Heart left ventricle (tissue), 16 donors: Measurements from ENCODE around the gene CRYZL1. TPM values are rescaled to one million over a fixed set of nuclear protein-coding genes. Genes with fewer than 3 reads are reported as not detected.
A peak's percentile ranks its signal among the peaks of the same experiment; 100 is the strongest.

Experiments
- ATAC-seq, 4 donors: fragments of 200-7000 bp; cut with Tn5 transposase; one replicate each; pipeline ENCODE4 v1.9.1; 2020 to 2022; ENCODE audit warnings: moderate library complexity in 4 of 4, mild to moderate bottlenecking in 3 of 4, moderate number of reproducible peaks in 1 of 4
- DNase-seq, 5 donors: peaks; one replicate each; pipeline ENCODE4 v3.0.0-alpha.2; 2020
- H3K27ac ChIP-seq, 12 donors: fragments of 200-600 bp; sonication (generic) in 4 of 12; one replicate each; pipeline versions ENCODE4 v1.5.0 to v1.8.0; 2016 to 2022; ENCODE audit warnings: mild to moderate bottlenecking in 2 of 12
- H3K27me3 ChIP-seq, 9 donors: fragments of 200-600 bp; sonication (generic) in 2 of 9; one replicate each; pipeline versions ENCODE4 v1.5.1 to v1.8.0; 2016 to 2022; ENCODE audit warnings: mild to moderate bottlenecking in 3 of 9
- H3K36me3 ChIP-seq, 9 donors: fragments of 200-600 bp; sonication (generic) in 2 of 9; one replicate each; pipeline versions ENCODE4 v1.5.0 to v1.8.0; 2018 to 2022; ENCODE audit warnings: mild to moderate bottlenecking in 2 of 9
- H3K4me1 ChIP-seq, 12 donors: fragments of 200-600 bp; sonication (generic) in 4 of 12; one replicate each; pipeline versions ENCODE4 v1.5.0 to v1.8.0; 2016 to 2022; ENCODE audit warnings: mild to moderate bottlenecking in 3 of 12
- H3K4me3 ChIP-seq, 12 donors: fragments of 200-600 bp; sonication (generic) in 4 of 12; one replicate each; pipeline versions ENCODE4 v1.5.0 to v1.8.0; 2017 to 2022; ENCODE audit warnings: mild to moderate bottlenecking in 9 of 12, moderate library complexity in 4 of 12
- H3K9me3 ChIP-seq, 12 donors: fragments of 200-600 bp; sonication (generic) in 4 of 12; one replicate each; pipeline versions ENCODE4 v1.5.0 to v1.8.0; 2016 to 2022; ENCODE audit warnings: mild to moderate bottlenecking in 1 of 12
- POLR2A ChIP-seq, 2 donors: fragments of 450-650 bp; IDR thresholded peaks; one replicate each; pipeline ENCODE4 v1.6.1; 2017; ENCODE audit warnings: antibody characterized with exemption in 2 of 2, mild to moderate bottlenecking in 2 of 2, moderate library complexity in 2 of 2
- WGBS, 4 donors: extraction: QIAGEN DNeasy Blood & Tissue Kit in 2 of 4; methylation state at CpG; one replicate each; pipeline versions ENCODE4 v1.1.5 to v1.1.7; 2013 to 2018; 5-methylcytosine and 5-hydroxymethylcytosine counted together
- intact Hi-C, 10 donors: fragments of 100-400 bp; cut with DNase I; formaldehyde crosslinking; loops; one replicate each; pipeline versions ENCODE4 v1.11.1 to v1.14.2; 2022
- polyA plus RNA-seq, 2 donors: library from polyadenylated mRNA; stranded (reverse); fragments of 200-250 nt; gene quantifications; one replicate each; pipeline ENCODE4 v1.2.3, GENCODE V29; 2013
- total RNA-seq, 9 donors: library from RNA; depleted of rRNA in 2 of 9; stranded (reverse); fragments of >200 nt in 2 of 9; fragmentation: NEBNext Ultra II Directional in 3 of 9; extraction: Animal tissue kit (Norgen Biotek cat#: 25700) in 3 of 9; gene quantifications; one replicate each; pipeline versions ENCODE4 v1.1.0 to v1.2.4, GENCODE V29; 2016 to 2023
- TF ChIP-seq, protein P1 (sequence below), 12 donors: fragments of 200-600 bp; sonication (generic) in 4 of 12; IDR thresholded peaks; one replicate each; pipeline versions ENCODE4 v1.5.0 to v1.8.0; 2018 to 2022; ENCODE audit warnings: antibody characterized with exemption in 12 of 12, mild to moderate bottlenecking in 5 of 12
- donor health status: ischemic (EF 13 %, LVEDD 7.1; RV severe dilation, severe dysfunction).
- donor health status: healthy with polysubstance abuse.
- donor health status: DM: no; HTN: yes; CAD: no.
- donor health status: DM: no; HTN: no; CAD: no.
- donor health status: ischemic (EF 25% LVEDD 6.9; RV normal size, moderate dysfunction).
- donor health status: ischemic (EF 25% LVEDD 5.7; RV mildly dilated, moderate dysfunction).
- donor health status: healthy.
- donor health status: DM: yes; HTN: yes; CAD: no.
- donor health status: ischemic (EF 35%, LVEDD 5.7; RV mildly dilated, moderate dysfunction).
- donor health status: nonischemic (EF 11% LVEDD 7.7; RV severe dilation, severe dysfunction).
- donor health status: DM: yes; HTN: yes; CAD: no.
- donor health status: PGD.
- donor health status: ischemic (EF 29% LVEDD 5.4; RV normal size, mild dysfunction).
- donor health status: nonischemic (EF 23%, LVEDD 6.1; RV moderate dilation, normal function).

CRYZL1 gene
- total and polyA plus RNA-seq, 11 donors, result 15.2 to 33.8 (median 25.1) TPM

- DNase-seq, result no peak
- TF ChIP-seq POLR2A (IDR thresholded peaks at IDR 0.05), result no peak
- TF ChIP-seq, protein P1, sequence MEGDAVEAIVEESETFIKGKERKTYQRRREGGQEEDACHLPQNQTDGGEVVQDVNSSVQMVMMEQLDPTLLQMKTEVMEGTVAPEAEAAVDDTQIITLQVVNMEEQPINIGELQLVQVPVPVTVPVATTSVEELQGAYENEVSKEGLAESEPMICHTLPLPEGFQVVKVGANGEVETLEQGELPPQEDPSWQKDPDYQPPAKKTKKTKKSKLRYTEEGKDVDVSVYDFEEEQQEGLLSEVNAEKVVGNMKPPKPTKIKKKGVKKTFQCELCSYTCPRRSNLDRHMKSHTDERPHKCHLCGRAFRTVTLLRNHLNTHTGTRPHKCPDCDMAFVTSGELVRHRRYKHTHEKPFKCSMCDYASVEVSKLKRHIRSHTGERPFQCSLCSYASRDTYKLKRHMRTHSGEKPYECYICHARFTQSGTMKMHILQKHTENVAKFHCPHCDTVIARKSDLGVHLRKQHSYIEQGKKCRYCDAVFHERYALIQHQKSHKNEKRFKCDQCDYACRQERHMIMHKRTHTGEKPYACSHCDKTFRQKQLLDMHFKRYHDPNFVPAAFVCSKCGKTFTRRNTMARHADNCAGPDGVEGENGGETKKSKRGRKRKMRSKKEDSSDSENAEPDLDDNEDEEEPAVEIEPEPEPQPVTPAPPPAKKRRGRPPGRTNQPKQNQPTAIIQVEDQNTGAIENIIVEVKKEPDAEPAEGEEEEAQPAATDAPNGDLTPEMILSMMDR (IDR thresholded peaks at IDR 0.05), result no peak
- Histone ChIP-seq H3K4me1 (peaks cover 0 to 28% (median 10%) of the 10 kb centered on the region in 12 donors), H3K9me3 (no peaks in the 10 kb centered on the region), H3K27ac (no peak overlapping the region), H3K4me3 (no peak overlapping the region), H3K36me3 (peaks cover 3 to 100% (median 99%) of the 10 kb centered on the region in 9 donors), H3K27me3 (no peaks in the 10 kb centered on the region)
- no peak for ATAC-seq
- intact Hi-C loops, result no loop called here
- 93 to 96% (median 94%) methylated on average over 18 of the region's 18 CpGs for WGBS, 4 donors
Measured at GRCh38 chr21:33554236-33554981, 87.1 kb downstream of the CRYZL1 start.

- peaks cover 0 to 35% (median 12%) of the 10 kb centered on the region in 12 donors for H3K4me1 ChIP-seq
- intact Hi-C loops, result no loop called here
- H3K27ac ChIP-seq, result no peak overlapping the region
- DNase-seq (no peak), ATAC-seq (peak in 1 of 4 donors; percentile 13)
- no peak overlapping the region for H3K4me3 ChIP-seq
- H3K36me3 ChIP-seq, result peaks cover 0 to 100% (median 99%) of the 10 kb centered on the region in 9 donors
- H3K27me3 ChIP-seq, result no peaks in the 10 kb centered on the region
- TF ChIP-seq, protein P1 (IDR thresholded peaks at IDR 0.05), result no peak
- TF ChIP-seq POLR2A (IDR thresholded peaks at IDR 0.05), result no peak
- H3K9me3 ChIP-seq, result no peaks in the 10 kb centered on the region
- 93 to 98% (median 96%) methylated on average over 12 of the region's 12 CpGs for WGBS, 4 donors
Measured at GRCh38 chr21:33552999-33553598, 88.4 kb downstream of the CRYZL1 start.

DNA sequence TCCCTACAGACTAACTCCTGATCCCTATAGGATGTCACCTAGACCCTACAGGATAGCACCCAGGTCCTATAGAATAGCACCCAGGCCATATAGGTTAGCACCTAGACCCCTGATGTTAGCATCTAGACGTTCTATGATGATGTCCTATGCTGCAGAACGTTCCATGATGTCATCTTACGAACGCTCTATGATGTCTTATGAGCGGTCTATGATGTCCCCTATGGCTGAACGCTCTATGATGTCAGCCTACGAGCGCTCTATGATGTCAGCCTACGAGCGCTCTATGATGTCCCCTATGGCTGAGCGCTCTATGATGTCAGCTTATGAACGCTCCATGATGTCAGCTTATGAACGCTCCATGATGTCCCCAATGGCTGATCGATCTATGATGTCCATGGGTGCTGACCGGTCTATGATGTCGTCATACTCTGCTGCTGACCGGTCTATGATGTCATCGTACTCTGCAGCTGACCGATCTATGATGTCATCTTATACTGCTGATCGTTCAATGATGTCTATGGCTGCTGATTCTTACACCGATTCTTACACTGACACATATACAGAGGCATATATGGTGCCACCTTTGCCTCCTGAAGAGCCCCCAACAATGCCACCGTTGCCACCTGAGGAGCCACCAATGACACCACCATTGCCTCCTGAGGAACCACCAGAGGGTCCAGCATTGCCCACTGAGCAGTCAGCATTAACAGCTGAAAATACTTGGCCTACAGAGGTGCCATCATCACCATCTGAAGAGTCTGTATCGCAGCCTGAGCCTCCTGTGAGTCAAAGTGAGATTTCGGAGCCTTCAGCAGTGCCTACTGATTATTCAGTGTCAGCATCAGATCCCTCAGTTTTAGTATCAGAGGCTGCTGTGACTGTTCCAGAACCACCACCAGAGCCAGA, 89.2 kb downstream of the CRYZL1 start:
- Histone ChIP-seq H3K4me3 (no peak overlapping the region), H3K36me3 (peaks cover 0 to 100% (median 99%) of the 10 kb centered on the region in 9 donors), H3K27ac (no peak overlapping the region), H3K9me3 (no peaks in the 10 kb centered on the region), H3K27me3 (no peaks in the 10 kb centered on the region), H3K4me1 (peaks cover 0 to 35% (median 13%) of the 10 kb centered on the region in 12 donors)
- ATAC-seq (peak in 3 of 4 donors; percentile 9 to 43 (median 22)), DNase-seq (no peak)
- TF ChIP-seq, protein P1 (IDR thresholded peaks at IDR 0.05), result no peak
- TF ChIP-seq POLR2A (IDR thresholded peaks at IDR 0.05), result no peak
- WGBS, 4 donors, result 96 to 98% (median 98%) methylated on average over 20 to 24 of the region's 24 CpGs
- intact Hi-C loops, result no loop called here
